Transverse colon (tissue), 3 donors: ENCODE data around the gene SLC25A19.

ENCODE experiments used
- EP300 ChIP-seq: sonication (generic); formaldehyde crosslinking; IDR thresholded peaks from one replicate; pipeline ENCODE4 v1.6.1; 2017; ENCODE audit warnings: antibody characterized with exemption, low read depth
- TF ChIP-seq, protein P1 (sequence below), 5 experiments: fragments of 200-600 bp in 3 of 5; fragments of 450-650 bp in 2 of 5; sonication (generic) in 3 of 5; IDR thresholded peaks; 1 replicate in 2 of 5; 2 replicates in 3 of 5; pipeline ENCODE4 v1.5.1; 2016 to 2017; ENCODE audit warnings: antibody characterized with exemption in 5 of 5, inconsistent platforms in 3 of 5, mild to moderate bottlenecking in 2 of 5, moderate library complexity in 1 of 5

GRCh38 chr17:75316253-75316652 is 27.0 kb upstream of the SLC25A19 start:
- no peak for TF ChIP-seq EP300
- TF ChIP-seq, protein P1, sequence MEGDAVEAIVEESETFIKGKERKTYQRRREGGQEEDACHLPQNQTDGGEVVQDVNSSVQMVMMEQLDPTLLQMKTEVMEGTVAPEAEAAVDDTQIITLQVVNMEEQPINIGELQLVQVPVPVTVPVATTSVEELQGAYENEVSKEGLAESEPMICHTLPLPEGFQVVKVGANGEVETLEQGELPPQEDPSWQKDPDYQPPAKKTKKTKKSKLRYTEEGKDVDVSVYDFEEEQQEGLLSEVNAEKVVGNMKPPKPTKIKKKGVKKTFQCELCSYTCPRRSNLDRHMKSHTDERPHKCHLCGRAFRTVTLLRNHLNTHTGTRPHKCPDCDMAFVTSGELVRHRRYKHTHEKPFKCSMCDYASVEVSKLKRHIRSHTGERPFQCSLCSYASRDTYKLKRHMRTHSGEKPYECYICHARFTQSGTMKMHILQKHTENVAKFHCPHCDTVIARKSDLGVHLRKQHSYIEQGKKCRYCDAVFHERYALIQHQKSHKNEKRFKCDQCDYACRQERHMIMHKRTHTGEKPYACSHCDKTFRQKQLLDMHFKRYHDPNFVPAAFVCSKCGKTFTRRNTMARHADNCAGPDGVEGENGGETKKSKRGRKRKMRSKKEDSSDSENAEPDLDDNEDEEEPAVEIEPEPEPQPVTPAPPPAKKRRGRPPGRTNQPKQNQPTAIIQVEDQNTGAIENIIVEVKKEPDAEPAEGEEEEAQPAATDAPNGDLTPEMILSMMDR (IDR thresholded peaks at IDR 0.05): no peak
